Measurements from ENCODE around the gene FOXF2.

The FOXF2 gene

GRCh38 chr6:1405221-1405620 is 15.8 kb downstream of the FOXF2 start:
- DNase-seq (ENCODE audit: extremely low read depth in 1 of 2, low read depth in 1 of 2), result no peak

GRCh38 chr6:1406306-1407072 is 17.1 kb downstream of the FOXF2 start:
- no peak for DNase-seq (ENCODE audit: extremely low read depth in 1 of 2, low read depth in 1 of 2)

- DNase-seq (ENCODE audit: extremely low read depth in 1 of 2, low read depth in 1 of 2), result no peak
Measured at GRCh38 chr6:1407499-1407990, 18.2 kb downstream of the FOXF2 start.

DNA sequence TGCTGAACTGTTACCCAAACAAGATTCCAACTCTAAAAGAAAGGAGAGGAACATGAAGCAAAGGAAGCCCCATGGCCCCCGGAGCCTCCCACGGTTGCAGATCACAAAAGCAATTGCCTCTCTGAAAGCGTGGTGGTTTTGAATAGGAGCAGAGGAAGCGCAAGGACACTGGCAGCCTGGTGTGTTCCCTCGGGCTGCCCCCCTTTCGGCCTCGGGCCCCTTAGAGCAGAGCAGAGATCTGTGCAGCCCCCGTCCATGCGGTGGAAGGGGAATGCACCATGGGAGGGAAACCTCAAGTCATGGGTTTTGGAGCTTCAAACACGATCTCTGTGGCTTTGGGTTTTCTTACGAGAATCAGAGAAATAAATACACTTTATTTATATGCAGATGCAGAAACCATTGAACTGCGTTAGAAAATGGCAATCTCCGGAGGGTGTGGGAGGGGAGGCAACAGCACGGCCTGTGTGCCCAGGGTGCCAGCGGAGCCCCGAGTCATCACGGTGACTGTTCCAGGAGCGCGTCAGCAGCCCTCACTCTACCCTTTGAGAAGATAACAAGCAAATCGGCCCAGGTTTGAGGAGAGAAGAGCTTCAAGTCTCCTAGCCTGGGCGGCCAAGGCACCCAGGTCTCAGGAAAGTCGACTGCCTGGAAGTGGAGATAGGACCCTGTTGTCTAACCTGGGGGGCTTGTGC is 20.5 kb downstream of the FOXF2 start:
- no peak for DNase-seq (ENCODE audit: extremely low read depth in 1 of 2, low read depth in 1 of 2)

DNA sequence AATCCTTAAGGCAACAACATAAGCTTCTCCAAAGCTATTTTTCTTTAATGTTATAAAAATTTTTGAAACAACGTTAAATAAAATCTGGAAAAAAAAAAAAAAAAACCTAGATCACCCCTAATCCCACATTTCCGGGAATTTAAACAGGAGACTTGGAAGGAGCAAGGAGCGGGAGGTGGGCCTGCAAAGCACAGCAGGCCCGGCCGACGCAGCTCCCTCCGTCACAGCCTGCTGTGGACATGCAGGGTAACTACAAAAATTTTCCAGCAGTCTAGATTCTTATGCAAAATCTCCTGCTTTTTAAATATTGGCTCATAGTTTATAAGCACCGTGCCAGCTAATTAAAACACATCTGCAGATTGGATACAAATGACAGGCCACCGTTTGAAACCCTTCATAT is 23.5 kb downstream of the FOXF2 start:
- DNase-seq (ENCODE audit: extremely low read depth in 1 of 2, low read depth in 1 of 2), result no peak

GRCh38 chr6:1415416-1416063 is 26.2 kb downstream of the FOXF2 start:
- no peak for DNase-seq (ENCODE audit: extremely low read depth in 1 of 2, low read depth in 1 of 2)

GRCh38 chr6:1416191-1416760 is 26.9 kb downstream of the FOXF2 start:
- no peak for DNase-seq (ENCODE audit: extremely low read depth in 1 of 2, low read depth in 1 of 2)

- DNase-seq (ENCODE audit: extremely low read depth in 1 of 2, low read depth in 1 of 2), result no peak
Measured at GRCh38 chr6:1416820-1417219, 27.4 kb downstream of the FOXF2 start.

DNA sequence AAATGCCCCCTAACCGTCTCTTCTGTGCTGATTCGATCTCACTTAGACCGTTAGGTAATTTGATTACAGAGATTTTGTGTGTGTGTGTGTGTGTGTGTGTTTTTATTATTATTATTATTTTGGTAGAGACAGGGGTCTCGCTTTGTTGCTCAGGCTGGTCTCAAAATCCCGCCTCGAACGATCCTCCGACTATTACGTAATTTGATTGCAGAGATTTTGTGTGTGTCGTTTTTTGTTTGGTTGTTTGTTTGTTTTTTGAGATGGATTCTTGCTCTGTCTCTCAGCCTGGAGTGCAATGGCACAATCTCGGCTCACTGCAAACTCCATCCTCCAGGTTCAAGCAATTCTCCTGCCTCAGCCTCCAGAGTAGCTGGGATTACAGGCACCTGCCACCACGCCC is 28.3 kb downstream of the FOXF2 start:
- no peak for DNase-seq (ENCODE audit: extremely low read depth in 1 of 2, low read depth in 1 of 2)

DNA sequence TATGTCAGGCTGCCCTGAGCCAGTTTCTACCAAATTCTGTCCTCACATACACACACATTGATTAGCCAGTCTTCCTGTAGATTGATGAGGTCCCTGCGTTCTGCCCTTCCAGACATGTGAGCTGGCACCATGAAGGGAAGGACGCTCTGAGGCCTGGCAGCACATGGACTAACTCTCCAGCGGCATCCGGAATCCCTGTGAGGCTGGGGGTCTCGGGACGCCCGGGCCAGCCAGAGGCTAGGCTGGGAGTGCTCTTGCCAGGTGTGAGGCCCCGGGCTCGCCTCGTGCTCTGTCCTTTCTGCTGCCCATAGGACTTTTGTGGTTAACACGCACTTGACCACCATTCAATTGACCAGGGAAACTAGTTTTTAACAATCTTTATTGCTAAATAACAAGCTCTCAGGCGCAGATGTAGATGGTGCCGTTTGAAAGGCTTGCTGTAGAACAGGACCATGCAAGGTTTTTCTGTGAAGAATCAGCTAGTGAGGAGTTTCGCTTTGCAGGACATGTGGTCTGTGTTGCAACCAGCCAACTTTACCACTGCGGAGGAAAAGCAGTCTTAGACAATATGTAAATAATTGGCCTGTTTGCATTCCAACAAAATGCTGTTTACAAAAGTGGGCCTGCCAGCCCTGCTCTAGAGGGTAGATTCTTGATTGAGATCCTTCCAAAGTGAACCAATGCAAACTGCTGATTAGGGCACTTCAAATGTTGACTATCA is 29.3 kb downstream of the FOXF2 start:
- no peak for DNase-seq (ENCODE audit: extremely low read depth in 1 of 2, low read depth in 1 of 2)

DNA sequence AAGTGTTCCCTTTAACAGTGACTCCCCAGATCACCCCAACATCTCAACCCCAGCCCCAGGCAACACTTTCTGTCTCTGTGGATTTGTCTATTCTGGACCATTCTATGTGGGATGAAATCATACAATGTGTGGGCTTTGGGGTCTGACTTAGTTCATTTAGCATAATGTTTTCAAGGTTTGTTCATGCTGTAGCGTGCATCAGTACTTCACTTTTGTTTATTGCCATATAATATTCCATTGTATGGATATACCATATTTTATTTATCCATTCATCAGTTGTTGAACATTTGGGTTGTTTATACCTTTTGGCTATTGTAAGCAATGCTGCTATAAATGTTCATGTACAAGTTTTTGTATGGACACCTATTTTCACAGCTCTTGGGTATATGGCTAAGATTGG is 31.0 kb downstream of the FOXF2 start:
- DNase-seq (ENCODE audit: extremely low read depth in 1 of 2, low read depth in 1 of 2), result no peak

GRCh38 chr6:1422290-1422689 is 32.9 kb downstream of the FOXF2 start:
- DNase-seq (ENCODE audit: extremely low read depth in 1 of 2, low read depth in 1 of 2), result no peak

GRCh38 chr6:1423578-1423977 is 34.2 kb downstream of the FOXF2 start:
- no peak for DNase-seq (ENCODE audit: extremely low read depth in 1 of 2, low read depth in 1 of 2)

- DNase-seq (ENCODE audit: extremely low read depth in 1 of 2, low read depth in 1 of 2), result no peak
Measured at GRCh38 chr6:1424306-1424927, 35.0 kb downstream of the FOXF2 start.

DNA sequence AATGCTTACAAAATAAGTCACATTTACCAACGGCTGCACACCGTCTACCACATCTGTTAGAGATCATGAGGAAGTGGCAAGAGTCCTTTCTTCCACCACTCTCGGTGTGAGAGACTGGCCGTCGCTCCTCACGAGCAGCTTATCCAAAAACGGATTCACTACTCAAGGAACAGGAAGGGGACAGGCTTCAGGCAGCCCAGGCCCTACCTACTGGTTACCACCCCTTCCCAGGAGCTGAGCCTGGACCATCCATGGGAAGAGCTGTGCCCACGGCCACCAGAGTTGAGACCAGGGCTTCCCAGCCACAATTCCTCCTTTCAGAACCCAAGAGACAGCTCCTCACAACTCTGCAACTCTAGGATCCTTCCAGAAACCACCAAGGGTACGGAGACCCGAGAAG is 37.0 kb downstream of the FOXF2 start:
- no peak for DNase-seq (ENCODE audit: extremely low read depth in 1 of 2, low read depth in 1 of 2)

DNA sequence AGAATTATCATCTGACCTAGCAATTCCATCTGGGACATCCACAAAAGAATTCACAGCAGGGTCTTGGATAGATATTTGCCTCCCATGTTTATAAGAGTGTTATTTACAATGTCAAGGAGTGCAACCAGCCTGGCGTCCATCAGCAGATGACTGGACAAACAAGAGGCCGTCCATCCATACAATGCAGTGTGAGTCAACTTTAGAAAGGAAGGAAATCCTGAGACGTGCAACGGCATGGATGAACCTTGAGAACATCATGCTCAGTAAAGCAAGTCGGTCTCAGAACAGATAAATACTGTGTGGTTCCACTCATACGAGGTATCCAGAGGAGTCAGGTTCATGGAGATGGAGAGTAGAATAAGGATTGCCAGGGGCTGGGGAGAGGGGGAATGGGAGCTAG is 46.4 kb downstream of the FOXF2 start:
- DNase-seq (ENCODE audit: extremely low read depth in 1 of 2, low read depth in 1 of 2), result no peak

DNA sequence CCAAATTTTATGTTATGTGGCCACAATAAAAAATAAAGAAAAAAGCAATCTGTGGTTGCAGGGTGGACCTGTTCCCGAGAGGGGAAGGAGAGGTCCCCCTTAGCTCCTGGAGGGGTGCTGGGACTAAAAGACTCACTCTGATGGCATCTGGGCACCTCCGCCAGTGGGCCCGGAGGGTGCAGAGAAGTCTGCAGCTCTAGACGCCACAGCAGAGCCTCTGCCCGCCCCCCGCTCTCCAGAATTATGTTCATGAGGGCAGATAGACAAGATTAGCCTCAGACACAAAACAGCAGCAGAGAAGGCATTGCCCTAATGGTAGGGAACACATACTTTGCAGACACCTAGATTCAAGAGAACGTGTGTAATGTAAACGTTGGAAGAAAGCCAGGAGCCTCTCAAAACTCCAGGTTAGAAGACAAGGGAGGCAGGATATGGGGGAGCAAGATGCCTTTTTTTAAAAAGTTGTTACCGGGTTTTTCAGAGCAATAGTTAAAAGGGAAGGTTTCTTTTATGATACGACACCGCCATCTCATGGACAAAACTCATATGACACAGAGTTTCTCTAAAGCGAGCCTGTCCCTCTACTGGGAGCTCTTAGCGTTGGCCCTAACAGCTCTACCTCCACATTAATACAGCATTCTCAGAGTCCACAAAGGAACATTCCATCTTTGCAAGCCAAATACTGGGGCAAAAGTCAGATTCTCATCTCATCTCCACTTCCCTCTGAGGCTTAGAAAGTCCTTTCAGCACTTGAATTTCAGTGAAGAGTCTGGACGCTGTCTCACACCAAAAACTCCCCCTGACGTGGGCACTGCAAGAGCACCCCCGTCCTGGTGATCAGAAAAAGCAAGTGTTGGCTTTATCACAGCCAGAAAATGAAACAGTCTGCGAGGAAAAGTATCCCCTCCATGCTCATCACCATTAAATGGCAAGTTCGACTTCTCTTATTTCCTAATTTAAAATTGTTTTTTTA is 47.2 kb downstream of the FOXF2 start:
- no peak for DNase-seq (ENCODE audit: extremely low read depth in 1 of 2, low read depth in 1 of 2)

DNA sequence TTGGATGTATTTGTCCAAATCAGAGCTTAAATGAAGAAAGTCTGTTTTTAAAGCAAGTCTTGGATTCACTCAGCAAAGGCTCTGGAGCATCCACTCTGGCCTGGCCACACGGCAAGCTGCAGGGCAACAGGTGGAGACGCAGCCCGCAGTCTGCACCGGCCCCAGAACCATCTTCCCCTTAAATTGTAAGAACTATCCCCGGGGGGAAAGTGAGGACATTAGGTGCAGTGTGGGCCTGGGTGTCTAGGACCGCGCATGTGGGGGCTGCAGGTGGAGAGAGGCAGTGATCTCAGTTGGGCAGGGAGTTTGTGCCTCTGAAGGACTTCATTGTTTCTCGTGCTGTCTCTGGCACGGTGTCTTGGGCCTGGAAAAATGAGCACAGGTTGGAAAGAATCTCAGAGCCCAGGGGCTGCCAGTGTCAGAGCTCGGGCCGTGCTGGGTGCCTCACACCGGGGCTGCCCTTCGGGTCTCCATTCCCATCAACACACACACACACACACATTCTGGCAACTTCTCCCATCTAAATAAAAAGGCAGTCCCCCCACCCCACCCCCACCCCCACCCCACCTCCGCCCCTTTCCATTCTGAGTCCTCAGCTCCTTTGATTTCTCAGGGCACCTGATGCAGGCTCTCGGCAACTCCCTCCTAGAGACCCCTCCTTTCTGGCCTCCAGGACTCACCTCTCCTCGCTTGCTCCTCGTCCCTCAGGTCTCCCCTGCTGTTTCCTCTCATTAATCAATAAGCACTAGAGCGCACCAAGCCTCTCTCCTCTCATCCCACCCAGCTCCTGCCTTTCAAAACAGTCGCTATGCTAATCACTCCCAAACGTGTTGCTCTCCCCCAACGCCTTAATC is 48.4 kb downstream of the FOXF2 start:
- no peak for DNase-seq (ENCODE audit: extremely low read depth in 1 of 2, low read depth in 1 of 2)
